ENCODE measurements around the gene ZNF747.
"Not testable (repeated sequence)": the region's sequence is repeated elsewhere in the genome, so short reads cannot be mapped to it uniquely, and the experiment has no call there.

The ZNF747 gene

GRCh38 chr16:30523768-30524574, 10.7 kb downstream of the ZNF747 start:
- no peak overlapping the region for H3K4me3 ChIP-seq (ENCODE audit: low read length)
- TF ChIP-seq CTCF (conservative IDR thresholded peaks at IDR 0.05; ENCODE audit: low read length), result no peak
- no peak for DNase-seq (ENCODE audit: low read depth)

GRCh38 chr16:30522702-30523463, 11.8 kb downstream of the ZNF747 start:
- H3K4me3 ChIP-seq (ENCODE audit: low read length), result not testable (repeated sequence)

GRCh38 chr16:30521873-30522641, 12.6 kb downstream of the ZNF747 start:
- no peak for TF ChIP-seq CTCF (conservative IDR thresholded peaks at IDR 0.05; ENCODE audit: low read length)
- no peak overlapping the region for H3K4me3 ChIP-seq (ENCODE audit: low read length)
- DNase-seq (ENCODE audit: low read depth), result no peak

More at GRCh38 chr16:30522702-30523463, 11.8 kb downstream of the ZNF747 start:
- DNase-seq (ENCODE audit: low read depth), result not testable (repeated sequence)

GRCh38 chr16:30521476-30521872, 13.2 kb downstream of the ZNF747 start:
- H3K4me3 ChIP-seq (ENCODE audit: low read length), result no peak overlapping the region
- no peak for TF ChIP-seq CTCF (conservative IDR thresholded peaks at IDR 0.05; ENCODE audit: low read length)
- DNase-seq (ENCODE audit: low read depth), result no peak

GRCh38 chr16:30519120-30520049, 15.3 kb downstream of the ZNF747 start:
- H3K4me3 ChIP-seq (ENCODE audit: low read length), result no peak overlapping the region
- TF ChIP-seq CTCF (conservative IDR thresholded peaks at IDR 0.05; ENCODE audit: low read length), result no peak
- no peak for DNase-seq (ENCODE audit: low read depth)

GRCh38 chr16:30518552-30518951, 16.1 kb downstream of the ZNF747 start:
- TF ChIP-seq CTCF (conservative IDR thresholded peaks at IDR 0.05; ENCODE audit: low read length), result no peak
- no peak overlapping the region for H3K4me3 ChIP-seq (ENCODE audit: low read length)
- no peak for DNase-seq (ENCODE audit: low read depth)

All from AG10803 (cell line).